Activated T-helper 1 cell treated with Interleukin-2 at 50 U/mL for 16 hours (primary cell): Measurements from ENCODE around the gene CPA1.

Source experiments
- DNase-seq: peaks from one replicate; pipeline ENCODE4 v3.0.0-alpha.2; 2020; ENCODE audit warnings: low read depth

CPA1 gene

DNA sequence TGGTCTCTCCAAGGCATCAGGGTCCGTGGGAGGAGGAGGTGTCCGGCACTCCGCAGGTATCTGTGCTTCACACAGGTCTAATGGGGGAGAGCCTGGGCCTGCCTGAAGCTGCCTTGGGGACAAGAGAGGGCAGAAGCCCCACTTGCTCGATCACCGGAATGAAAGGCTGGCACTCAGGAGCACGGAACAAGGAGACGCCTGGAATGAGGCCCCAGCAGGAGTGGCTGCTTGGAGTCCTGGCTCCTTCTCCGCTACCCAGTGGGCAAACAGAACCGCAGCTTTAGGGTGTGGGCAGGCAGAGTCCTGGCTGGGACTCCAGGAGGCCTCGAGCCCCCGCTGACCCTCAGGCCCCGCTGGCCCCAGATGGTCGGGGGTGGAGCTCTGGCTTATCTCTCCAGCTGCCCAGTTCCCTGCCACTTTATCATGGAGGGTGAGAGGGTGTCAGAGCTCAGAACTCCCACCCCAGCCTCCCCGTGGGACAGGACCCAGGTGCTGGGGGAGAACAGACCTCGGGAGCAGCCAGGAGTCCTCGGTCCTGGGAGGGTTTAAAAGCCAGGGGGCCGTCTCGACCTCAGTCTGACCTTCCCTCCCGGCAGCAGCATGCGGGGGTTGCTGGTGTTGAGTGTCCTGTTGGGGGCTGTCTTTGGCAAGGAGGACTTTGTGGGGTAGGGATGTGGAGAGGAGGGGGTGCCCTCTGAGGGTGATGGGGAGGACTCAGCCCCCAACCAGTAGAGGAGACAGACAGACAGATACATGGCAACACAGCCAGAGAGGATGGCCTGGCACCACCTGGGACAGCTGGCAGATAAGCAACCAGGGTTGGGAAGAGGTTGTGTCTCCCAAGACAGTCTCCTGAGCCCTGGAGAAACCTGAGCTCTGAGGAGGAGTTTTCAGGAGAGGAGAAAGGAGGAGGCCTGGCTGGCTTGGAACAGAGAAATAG lies at the start of gene CPA1:
CPA1 (plus strand) TSS at position 574 of the 940 bp plus-strand sequence; CDS start at position 601, 27 bp downstream.
- DNase-seq: no peak

DNA sequence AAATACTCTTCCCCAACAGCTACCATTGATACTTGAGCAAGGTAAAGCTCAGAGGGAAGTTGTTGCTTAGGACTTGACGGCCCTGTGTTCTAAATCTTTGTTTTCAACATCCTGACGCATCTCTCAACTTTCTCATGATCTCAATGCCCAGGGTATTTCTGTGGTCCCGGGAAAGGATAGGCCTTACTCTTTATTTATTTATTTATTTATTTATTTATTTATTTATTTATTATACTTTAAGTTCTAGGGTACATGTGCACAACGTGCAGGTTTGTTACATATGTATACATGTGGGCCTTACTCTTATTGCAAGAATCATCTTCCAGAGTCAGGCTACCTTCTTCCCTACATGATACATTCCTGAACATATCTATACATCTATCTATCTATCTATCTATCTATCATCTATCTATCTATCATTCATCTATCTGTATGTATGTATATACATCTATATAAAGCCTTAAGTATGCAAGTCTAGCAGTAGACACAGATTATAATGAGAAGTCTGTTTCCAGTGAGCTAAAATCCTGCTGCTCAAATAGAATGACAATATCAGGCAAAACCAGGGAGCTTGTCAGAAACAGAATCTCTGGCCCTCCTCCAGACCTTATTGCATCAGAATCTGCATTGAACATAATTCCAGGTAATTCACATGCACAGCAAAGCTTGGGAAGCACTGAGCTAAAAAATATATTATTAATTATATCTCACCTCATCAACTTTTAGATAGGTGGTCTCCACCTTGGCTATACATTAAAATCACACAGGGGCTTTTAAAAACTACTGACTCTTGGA lies 47.8 kb upstream of the CPA1 start:
- no peak for DNase-seq

DNA sequence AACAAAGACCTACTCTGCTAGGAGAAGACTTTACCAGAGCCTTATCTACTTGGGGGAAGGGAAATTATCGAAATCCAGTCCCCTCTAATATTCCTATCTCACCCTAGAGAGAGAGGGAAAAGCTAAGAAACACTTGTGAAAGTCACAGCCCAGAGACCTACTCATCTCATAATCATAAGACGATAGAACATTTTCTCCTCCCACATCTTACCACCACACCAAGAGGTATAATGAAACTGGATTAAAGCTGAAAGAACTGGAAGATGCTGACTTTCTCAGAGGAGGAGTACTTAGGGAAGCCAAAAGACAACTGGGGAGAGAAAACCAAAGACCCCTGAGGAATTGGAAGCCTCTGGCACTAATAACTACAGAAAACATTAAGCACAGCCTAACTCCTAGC lies 46.5 kb upstream of the CPA1 start:
- no peak for DNase-seq

DNA sequence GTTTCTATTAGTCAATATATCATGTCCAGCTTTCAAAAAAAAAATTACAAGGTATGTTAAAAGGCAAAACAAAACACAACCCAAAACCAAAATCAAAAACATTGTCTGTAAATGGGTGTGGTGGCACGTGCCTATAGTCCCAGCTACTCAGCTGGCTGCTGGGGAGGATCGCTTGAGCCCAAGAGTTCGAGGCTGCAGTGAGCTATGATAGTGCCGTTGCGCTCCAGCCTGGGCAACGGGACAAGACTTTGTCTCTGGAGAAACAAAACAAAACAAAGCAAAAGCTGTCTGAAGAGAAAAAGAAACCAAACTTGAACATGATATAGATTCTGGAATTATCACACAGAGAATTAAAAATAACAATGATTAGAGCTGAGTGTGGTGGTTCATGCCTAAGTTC lies 46.0 kb upstream of the CPA1 start:
- no peak for DNase-seq

DNA sequence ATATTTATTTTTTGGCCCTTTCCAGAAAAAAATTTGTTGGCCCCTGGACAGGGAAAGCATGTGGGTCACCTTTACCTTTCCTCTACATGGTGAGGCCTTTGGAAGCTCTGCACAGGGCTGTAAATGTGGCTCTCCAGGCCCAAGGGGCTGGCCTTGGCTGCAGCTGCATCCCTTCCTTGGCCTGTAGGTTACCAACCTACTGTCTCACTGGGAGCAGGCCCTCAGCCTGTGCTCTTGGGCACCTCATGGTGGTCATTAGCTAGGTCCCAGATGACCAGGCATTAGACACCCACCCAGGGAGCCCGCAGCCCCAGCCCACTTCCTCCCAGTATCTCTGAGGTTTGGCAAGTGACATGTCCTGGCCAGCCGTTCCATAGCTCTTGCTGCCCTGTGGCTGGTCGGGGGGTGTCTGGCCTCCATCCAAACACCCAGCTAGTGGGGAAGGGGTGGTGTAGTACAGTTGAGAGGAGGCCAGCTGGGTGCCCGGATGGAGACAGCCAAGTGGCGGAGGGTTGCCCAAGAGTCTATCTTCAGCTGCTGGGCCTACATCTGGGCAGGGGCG lies 42.8 kb upstream of the CPA1 start:
- no peak for DNase-seq

DNA sequence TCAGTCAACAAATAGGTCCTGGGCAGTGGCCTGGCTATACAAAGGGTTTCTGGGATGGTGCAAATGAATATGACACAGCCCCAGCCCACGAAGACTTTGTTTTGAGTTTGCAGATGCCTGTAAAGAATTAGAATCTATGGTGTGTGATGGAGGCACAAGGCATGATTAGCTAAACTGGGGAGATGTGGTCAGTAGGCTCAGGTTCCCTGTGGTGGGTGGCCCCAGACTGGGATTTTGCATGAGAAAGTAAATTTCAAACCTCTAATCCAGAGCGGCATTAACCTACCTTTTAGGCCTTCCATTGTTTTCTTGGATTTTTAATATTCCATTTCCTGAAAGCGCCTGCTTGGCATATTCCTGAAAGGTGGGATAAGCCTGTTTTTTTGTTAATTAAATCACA lies 42.1 kb upstream of the CPA1 start:
- DNase-seq: no peak

DNA sequence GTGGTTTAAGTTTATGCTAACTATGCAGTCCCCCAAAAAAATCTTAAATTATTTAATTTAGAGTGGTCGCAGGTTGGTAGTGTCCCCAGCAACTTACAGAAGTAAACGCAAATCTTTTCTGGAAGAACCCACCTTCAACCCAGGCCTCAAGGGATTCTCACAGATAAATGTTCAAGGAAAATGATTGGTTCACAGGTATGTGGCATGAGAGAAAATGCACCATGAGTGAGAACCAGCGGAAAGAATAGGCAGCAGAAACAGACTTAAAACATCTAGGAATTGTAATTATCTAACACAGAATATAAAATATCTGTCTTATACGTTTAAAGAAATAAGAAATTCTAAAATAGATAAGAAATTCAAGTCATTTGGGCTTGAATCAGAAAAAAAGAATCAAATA lies 38.4 kb upstream of the CPA1 start:
- no peak for DNase-seq

DNA sequence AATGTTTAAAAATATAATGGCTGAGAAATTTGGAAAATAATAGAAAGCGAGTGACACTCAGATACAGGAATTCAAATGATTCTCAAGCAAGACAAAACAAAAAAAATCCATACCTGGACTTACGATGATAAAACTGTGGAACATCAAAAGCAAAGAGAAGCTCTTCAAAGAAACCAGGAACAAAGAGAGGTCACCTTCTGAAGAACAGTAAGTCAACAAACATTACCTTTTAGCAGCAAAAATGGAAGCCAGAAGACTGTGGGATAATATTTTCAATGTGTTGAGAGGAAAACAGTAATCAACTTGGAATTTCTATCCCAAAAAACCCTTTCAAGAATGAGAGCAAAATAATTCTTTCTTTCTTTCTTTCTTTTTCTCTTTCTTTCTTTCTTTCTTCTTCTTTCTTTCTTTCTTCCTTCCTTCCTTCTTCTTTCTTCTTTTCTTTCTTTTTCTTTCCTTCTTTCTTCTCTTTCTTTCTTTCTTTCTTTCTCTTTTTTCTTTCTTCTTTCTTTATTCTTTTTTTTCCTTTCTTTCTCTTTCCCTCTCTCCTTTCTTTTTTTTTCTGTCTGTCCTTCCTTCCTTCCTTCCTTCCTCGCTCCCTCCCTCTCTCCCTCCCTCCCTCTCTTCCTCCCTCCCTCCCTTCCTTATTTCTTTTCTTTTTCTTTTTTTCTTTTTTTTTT lies 37.5 kb upstream of the CPA1 start:
- no peak for DNase-seq

DNA sequence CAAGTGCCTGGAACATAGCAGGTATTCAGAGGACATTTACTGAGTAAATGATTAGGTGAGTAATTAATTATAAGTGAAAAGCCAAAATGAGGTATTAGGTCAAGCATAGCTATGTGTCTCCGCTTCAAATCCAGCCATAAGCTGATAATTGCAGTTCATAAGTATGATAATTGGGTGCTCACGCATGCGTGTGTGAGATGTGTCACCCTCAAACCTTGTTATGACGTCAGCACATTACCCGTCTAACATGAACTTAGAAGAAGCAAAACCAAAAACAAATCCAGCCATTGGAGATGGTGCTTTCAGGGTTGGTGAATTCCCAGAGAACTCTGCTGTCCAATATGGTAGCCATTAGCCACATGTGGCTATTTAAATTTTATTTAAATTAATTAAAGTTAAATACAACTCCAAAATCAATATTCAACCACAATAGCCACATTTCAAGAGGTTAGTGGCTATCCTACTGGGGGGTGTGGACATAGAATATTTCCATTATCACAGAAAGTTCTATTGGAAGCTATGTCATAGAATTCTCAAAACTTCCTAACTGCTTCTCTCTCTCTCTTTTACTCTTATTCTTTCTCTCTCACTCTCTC lies 35.9 kb upstream of the CPA1 start, which contains the start of gene CPA5:
CPA5 (plus strand) TSS at position 546 of the 596 bp plus-strand sequence. CDS start 1,670 bp downstream, outside the sequence.
- DNase-seq: no peak

DNA sequence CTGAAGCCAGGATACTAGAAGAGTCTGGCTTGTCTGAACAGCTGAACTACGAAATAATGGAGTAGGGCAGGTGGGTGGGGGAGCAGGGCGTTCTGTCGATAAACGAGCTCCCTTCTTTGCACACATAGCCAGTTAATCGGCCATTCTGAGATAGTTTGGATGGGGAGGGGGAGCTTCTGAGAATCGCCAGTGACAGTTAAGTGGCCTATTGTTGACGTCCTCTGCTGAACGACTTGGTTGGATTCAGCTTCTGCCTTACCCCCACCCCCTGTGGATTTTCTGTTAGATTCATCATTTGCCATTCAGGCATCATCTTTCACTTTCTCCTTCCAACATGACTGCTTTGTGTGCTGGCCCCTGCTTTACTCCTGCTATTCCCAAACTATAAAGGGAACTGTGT lies 35.2 kb upstream of the CPA1 start:
- DNase-seq: no peak

DNA sequence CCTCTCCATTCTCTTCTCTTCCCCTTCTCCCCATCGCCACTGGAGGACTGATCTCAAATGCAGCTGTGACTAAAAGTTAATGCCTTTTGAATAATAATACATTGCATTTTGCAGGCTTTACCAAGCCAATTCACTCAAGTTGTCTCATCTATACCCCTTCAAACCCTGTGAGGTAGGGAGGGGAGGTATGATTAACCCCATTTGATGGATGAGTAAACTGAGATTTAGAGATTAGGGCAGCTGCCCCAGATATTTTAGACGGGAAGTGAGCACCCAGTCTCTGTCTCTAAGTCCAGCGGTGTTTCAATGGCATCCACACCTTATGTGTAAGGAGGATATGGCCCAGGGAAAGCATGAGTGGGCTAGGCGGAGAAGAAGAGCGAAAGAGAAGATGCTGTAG lies 34.6 kb upstream of the CPA1 start:
- DNase-seq: no peak

DNA sequence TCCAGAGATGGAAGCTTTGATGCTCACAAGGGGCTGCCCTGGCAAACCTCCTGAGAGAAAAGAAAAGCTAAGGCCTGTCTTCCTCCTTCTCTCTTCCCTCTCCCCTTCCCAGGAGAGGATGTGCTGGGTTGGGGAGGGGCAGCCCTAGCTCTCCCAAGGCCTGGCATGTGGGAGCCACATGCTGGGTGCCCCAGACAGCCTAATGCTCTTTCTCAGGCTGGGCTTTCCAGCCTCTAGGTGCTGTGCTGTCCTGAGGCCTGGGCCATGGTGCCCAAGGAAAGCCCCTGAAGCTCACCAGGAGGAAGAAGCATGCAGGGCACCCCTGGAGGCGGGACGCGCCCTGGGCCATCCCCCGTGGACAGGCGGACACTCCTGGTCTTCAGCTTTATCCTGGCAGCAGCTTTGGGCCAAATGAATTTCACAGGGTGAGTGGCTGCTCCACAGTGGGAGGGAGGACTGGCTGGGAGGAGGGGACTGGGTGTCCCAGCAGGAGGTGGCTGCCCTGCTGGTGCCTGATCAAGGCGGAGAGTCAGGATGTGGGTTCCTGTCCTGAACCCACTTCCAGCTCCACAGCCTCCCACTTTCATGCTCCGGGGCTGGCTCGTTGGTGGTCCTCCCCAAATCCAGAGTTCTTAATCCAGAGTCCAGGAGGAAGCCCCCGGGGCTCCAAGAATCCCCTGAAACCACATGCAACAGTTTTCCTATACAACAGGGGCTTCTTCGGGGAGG lies 34.0 kb upstream of the CPA1 start:
- DNase-seq: no peak

DNA sequence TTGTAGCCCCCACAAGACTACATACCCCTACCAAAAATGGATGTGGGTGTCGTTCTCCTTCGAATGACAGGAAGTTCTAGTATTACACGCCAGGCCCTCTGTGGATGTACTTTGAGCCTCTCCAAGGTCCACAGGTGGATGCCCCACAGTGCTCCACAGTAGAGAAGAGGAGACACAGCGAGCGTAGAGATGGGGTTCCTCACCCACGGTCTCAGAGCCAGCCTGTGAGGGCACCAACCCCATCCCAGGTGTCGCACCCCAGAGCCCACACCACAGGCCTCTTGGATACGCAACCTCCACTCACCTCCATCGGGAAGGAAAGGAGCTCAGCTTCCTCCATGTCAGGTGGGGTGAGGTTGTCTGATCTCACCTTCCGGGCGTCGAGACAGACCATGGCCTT lies 33.4 kb upstream of the CPA1 start:
- no peak for DNase-seq

DNA sequence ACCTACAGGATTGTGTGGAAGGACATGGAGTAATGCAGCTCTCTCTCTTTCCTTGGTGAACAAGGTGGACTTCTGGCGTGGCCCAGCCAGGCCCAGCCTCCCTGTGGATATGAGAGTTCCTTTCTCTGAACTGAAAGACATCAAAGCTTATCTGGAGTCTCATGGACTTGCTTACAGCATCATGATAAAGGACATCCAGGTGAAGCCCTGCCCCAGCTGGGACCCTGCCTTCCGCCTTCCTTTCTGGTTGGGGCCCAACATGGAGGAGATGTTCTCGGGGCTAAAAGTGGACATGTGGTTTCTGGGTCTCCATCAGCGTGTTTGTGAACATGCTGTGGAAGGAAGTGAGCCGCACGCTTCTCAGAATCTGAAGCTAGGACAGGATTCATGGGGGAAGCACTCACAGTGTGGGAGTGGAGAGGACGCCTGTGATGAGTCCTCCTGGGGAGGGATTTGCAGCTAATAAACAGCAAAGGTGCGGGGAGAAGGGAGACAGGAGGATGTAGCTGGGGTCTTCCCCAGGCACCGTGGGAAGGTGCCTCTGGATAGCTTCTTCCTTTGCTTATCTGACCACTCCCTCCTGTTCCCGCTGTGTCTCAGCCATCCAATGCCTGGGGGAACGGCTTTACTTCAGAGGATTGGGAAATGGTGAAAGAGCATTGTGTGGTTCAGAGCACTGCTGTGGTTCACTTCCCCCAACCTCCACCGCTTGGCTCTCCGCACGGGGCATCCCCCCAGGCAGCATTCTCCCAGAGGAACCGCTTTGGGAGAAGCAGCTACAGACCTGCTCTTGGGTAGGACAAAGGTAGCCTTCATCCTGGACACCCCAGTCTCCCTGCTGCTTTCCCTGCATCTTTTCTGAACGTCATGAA lies 30.1 kb upstream of the CPA1 start:
- no peak for DNase-seq

DNA sequence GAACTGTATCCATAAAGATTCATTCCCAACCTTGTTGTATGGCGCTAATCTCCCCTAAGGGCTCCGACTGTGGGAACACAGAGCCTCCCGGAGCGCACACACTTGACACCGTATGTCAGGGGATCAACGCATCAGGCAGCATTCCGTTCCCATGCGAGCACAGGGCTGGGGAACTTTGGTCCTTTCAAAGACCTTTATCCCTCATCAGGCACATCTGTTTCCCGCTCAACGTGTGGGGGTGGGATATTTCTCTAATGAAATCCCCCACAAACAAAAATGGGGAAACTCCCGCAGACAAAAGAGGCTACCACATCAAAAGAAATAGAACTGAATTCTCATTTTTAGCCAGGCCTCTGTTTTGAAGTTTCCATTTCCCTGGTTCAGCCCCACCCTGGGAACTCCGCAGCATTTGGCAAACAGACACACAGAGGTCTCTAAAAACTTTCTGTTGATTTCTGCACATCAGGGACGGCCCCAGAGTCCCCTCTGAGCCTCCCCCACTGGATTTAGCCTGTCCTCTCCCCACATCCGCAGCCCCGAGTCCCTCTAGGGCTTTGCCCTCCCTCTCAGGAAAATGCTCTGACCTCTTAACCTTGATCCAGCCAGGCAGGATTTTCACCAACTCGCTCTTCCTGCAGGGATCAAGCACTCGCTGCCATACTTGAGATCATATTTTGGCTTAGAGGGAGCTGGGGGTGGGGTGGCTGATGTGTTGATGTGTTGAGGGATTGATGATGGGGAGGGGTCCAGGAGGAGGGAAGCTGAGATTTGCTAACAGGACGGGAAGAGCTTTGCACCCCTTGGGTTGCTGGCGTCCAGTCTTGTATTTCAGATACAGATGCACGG lies 29.1 kb upstream of the CPA1 start:
- DNase-seq: no peak

DNA sequence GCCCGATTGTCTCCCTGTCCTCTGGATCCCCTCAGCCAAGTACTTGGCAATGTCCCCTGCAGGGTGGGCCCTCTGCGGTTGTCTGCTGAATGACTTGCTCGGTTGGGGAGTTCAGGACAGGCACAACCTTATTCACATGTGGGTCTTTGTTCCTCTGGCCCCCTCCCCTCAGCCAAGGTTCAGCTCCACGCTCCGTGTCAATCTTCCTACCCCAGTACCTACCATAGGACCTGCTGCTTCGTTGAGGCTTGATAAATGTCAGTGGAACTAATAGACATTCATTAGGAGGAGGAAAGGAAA lies 28.6 kb upstream of the CPA1 start:
- DNase-seq: no peak

DNA sequence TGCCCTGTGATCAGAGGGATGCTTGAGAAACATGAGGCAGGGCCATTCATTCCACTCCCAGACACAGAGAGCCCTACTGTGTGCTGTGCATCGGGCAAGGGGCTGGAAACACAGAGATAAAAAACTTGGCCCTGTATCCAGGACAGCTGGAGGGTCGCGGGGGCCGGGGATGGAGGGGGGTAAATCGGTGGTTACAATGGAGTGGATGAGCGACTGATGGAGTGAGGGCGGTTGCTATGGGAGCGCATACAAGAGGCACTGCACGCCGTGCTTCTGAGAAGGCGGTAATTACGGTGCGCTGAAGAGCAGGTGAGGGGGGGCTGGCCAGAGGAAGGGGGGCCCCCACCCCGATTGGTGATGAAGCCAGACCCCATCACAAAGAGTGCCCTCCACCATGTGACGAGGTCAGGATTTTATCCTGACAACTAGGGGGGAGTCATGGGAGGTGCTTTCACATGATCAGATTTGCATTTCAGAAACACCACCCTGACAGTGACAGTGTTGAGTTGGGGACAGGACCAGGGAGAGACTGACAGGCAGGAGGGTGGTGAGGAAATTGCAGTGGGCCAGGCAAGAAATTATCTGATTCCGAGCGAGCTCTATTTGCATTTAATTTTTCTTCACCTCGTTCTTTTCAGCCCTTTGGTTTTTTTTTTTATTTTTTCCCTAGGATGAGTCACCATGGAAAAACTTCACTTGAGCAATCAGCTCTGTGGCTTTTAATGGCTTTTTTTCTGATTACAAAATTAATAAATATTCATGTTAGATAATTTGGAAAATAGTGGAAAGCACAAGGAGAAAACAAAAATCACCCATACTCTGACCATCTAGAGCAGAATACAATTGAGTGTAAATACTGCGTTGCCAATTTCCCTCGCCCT lies 27.9 kb upstream of the CPA1 start:
- DNase-seq: no peak

DNA sequence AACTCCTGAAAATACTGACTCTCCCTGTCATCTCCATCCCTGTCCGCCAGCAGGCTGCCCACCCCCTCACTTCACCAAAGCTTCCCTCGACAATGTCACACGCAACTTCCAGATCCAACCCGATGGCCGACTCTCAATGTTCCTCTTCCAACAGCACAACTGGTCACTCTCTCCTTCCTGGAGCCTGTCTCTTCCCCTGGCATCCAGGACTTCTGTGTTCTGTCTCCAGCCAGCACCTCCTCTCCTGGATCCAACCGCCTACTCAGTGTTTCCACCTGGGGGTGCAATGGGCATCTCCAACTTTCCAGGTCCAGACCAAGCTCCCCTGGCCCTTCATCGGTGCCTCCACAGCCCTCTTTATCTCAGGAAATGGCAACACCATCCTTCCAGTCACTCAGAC lies 27.1 kb upstream of the CPA1 start:
- no peak for DNase-seq
